ENCODE data around the gene CRIP2. TPM values are rescaled to one million over a fixed set of nuclear protein-coding genes. Genes with fewer than 3 reads are reported as not detected.

CRIP2 gene
- total RNA-seq, 1 experiment from 2014 or later: 146 TPM

DNA sequence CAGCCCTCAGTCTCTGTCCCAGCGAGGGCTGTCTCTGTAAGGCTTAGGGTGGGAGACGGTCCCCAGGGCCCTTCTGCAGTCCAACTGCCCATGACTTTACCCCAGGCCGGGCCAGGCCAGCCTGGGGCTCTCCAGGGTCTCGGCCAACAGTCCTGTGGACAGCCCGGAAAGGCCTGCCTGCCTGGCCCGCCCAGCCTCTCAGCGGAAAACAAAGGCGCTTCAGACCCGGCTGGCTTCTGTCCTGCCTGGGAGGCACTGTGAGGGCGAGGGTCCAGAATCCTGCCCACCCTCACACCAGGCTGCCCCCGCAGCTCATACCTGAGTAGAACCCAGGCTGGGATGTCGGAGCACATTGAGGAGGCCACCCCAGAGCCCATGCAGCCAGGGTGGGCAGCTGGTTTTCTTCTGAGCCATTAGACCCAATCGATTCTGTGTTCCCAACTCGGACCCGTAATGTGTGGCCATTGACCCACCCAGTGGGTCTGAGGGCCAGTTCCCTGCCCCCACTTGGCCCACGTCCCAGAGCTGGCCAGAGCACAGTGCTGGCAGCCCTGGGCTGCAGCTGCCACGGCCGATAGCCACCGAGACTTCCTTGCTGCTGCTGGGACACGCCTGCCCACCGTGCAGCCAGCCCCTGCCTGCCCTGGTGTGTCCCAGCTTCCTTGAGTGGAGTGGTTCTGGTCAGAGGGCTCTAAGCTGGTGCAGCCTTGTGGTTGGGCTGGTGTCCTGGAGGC lies 1.6 kb downstream of the CRIP2 start:
- DNase-seq (ENCODE audit: low read depth): peak; percentile 57

DNA sequence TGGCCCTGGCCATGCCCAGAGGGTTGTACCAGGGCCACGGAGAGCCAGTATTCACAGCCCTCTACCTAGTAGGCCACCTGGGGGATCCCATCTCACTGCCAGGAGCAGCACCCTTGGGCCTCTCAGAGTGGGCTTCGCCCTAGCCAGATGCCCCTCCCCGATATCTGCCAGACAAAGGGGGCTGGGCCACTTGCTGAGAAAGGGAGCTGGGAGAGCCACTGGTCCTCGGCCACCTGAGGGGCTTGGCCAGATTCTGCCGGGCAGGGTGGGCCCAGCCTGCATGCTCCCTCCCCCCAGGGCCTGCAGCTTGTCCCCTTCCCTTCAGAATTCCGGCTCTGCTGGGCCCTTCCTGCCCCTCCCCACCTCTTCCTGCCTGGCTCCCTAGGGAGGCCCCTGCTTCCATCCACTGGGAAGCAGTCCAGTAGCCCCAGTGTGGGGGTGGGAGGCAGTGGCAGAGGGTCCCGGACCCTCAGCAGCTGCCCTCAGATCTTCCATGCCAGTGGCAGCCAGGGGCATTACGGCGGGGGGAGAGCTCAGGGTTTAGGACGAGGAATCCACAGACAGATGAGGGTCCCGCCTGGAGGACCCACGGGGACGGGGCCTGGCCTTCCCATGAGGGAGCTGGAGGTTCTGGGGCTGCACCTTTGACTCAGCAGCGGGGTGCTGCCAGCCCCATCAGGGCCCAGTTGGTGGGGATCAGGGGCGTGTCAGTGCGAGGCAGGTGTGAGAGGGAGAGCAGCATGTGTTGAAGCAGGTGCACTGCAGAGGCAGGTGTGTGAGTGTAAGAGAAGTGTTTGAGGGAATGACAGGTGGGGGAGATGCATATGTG lies 2.4 kb downstream of the CRIP2 start:
- DNase-seq (ENCODE audit: low read depth): no peak

DNA sequence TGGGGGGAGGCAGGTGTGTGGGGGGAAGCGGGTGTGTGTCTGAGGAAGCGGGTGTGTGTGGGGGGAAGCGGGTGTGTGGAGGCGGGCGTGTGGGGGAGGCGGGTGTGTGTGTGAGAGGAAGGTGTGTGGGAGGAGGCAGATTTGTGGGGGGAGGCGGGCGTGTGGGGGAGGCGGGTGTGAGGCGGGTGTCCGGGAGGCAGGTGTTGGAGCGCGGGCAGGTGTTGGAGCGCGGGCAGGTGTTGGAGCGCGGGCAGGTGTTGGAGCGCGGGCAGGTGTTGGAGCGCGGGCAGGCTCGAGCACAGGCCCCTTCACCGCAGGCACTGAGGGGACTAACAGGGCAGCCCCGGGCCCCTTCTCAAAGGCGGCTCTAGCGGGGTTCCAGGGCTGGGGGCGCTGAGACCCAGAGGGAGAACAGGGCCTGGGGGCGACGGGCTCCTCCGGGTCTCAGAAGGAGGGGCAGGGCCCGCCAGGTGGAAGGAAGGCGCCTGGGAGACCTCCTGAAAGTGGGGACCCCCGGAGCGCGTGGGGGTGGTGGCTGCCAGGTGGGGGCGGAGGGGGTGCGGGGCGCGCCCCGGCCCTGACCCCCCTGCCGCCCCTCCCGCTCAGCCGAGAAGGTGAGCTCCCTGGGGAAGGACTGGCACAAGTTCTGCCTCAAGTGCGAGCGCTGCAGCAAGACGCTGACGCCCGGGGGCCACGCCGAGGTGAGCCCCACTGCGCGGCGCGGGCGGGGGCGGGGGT lies 3.2 kb downstream of the CRIP2 start:
- DNase-seq (ENCODE audit: low read depth): no peak

DNA sequence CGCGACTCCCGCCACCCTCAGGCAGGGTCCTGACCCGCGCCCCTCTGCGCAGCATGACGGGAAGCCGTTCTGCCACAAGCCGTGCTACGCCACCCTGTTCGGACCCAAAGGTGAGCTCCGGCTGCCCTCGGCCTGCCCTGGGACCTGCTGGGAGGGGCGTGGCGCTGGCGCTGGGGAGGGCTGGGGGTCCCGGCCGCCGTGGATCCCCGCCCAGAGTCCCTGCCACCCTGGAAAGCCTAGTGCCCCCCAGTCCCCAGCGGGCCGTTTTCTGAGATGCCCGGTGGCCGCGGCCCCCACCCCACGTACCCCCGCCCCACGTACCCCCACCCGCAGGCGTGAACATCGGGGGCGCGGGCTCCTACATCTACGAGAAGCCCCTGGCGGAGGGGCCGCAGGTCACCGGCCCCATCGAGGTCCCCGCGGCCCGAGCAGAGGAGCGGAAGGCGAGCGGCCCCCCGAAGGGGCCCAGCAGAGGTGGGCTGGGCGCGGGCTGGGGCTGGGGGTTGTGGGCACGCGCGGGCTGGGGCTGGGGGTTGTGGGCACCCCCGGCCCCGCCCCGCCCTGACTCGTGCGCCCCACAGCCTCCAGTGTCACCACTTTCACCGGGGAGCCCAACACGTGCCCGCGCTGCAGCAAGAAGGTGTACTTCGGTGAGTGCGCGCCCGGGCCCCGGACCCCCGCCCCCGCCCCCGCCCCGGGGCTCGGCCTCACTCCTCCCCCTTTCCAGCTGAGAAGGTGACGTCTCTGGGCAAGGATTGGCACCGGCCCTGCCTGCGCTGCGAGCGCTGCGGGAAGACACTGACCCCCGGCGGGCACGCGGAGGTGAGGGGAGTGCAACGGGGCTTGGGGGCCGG lies 4.0 kb downstream of the CRIP2 start:
- DNase-seq (ENCODE audit: low read depth): no peak

DNA sequence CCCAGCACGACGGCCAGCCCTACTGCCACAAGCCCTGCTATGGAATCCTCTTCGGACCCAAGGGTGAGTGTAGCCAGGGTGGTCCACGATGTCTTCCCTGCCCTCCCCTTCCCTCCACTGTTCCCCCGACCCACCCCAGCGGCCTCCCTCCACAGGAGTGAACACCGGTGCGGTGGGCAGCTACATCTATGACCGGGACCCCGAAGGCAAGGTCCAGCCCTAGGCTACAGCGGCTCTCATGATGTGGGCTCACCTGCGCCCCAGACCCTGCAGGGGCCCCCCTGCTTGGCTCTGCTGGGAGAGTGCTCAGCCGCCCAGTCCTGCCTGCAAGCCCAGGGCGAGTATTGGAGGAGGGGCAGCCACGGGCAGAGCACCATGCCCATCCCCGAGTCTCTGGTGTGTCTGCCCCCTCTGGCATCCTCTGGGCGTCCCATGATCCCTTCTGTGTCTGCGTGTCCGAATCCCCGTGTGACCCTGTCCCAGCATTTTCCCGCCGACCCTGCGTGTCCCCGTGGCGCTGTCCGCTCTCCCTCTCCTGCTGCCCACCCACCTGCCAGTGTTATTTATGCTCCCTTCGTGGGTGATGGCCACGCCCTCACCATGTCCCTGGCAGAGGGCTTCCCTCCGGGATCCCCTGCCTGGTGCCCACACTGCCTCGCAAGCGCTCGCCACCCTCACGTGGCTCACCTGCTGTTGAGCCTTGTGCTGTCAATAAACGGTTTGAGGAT lies 5.0 kb downstream of the CRIP2 start:
- no peak for DNase-seq (ENCODE audit: low read depth)

DNA sequence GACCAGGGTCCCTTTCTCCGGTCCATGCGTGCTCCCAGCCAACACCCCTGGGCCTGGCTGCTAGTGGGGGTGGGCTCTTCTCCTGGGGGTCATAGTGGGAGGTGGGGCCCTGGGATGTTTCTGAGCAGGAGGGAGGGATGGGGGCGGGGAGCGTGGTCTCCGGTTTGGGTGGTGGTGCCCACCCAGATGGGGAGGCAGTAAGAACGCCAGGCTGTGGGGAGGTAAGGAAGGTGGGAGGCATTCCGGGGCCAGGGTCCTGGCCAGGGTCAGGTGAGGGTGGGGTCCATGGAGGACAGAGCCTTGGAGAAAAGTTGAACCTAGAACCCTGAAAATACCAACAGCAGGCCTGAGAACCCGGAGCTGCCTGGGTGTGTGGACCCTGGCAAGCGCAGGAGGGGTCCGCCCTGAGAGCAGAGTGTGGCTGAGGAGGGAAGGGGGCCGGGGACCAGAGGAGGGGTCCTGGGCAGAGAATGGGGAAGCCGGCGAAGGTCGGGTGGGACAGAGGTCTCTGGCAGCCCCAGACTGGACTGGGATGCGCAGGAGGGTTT lies 5.7 kb downstream of the CRIP2 start:
- DNase-seq (ENCODE audit: low read depth): no peak

DNA sequence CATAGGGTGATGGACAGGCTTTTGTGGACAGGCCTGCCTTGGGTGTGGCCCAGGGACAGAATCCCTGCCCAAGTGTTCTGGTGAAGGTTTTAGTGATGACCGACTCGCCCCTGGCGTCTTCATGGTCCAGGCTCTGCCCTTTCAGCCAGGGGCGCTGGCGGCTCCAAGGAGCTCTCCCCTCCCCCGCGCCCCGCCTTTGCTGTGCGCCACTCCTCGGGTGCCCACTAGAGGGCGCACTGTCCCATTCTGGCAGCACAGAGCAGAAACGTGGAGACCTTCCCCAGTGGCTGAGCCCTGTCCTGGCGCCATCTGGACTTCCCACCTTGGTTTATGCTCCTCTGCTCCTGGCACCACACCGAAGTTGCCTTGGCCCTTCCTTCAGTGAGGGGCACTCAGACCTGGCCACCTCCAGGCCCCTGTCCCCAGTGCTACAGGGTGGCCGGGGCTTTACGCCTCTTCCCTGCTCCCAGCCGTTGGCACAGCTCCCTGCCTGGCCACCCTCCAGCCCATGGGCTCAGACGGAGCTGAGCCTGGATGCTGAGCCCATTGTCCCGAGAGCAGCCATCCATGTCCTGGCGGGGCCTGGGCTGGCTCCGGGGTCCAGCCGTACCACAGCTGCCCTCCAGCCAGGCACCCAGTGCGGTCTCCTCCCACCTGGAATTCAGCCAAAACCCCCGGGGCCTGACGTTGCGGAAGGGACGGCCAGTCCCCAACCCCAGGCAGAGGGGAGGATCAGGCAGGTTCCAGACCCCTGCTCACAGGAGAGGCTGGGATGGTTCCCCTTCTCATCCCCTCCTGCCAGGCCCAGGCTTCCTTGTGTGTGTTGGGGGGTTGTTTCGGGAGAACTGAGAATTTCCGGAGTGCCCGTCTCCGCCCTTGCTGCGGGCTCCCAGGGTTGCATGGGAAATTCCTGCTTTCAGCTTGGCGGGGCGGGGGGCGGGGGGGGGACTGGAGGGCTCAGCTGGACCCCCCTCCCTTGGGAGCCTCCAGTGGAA lies 6.5 kb downstream of the CRIP2 start:
- DNase-seq (ENCODE audit: low read depth): peak; percentile 88

DNA sequence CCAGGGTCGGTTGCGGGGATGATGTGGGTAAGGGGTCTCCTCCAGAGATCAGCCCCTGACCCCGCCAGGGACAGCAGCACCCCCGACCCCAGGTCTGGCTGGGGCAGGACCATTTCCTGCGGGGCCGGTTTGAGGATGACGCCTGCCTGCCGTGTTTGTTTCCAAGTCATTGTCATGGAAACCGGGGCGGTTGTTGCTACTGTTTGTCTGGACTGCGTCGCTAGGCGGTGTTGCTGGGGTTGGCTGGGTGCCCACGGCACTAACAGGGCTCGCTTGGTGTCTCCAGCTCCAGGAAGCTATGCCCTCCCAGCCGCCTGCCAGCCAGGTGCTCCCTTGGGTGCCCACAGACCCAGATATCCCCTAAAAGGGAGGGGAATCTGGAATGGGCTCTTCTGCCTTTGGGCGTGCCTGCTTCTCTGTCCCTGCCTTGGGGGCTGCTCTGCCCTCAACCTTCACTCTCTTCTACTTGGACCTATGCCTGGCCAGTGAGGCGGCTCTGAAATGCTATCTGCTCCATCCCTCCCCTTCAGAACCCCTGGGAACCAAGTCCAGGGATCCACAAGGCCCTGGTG lies 7.4 kb downstream of the CRIP2 start:
- DNase-seq (ENCODE audit: low read depth): peak; percentile 96

DNA sequence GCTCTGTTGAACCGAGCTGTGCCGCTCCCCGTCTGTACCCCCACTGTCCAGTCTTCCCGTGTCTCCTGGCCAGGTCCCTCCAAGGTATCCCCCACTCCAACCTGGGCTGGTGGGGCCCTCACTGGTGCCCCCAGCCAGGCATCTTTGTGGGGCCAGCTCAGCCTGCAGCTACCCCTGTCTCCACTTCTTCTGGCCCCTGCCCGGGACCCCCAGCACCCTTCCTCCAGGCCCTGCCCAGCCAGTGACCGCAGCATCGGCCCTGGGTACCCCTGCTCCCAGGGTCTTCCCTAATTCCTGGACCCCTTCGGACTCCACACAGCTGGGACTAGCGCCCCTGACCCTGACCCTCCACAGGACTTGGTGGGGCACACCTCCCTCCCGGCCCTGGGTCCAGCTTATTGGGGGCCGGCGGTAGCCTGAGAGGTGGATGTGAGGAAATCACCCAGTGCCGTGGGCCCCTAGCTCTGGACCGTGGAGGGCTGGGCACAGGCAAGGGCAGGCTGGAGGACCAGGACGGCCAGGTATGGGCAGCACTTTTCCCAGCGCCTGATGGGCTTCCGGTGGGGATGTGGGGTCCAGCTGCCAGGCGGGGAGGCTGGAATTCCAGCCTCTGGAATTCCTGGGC lies 8.0 kb downstream of the CRIP2 start:
- DNase-seq (ENCODE audit: low read depth): no peak

DNA sequence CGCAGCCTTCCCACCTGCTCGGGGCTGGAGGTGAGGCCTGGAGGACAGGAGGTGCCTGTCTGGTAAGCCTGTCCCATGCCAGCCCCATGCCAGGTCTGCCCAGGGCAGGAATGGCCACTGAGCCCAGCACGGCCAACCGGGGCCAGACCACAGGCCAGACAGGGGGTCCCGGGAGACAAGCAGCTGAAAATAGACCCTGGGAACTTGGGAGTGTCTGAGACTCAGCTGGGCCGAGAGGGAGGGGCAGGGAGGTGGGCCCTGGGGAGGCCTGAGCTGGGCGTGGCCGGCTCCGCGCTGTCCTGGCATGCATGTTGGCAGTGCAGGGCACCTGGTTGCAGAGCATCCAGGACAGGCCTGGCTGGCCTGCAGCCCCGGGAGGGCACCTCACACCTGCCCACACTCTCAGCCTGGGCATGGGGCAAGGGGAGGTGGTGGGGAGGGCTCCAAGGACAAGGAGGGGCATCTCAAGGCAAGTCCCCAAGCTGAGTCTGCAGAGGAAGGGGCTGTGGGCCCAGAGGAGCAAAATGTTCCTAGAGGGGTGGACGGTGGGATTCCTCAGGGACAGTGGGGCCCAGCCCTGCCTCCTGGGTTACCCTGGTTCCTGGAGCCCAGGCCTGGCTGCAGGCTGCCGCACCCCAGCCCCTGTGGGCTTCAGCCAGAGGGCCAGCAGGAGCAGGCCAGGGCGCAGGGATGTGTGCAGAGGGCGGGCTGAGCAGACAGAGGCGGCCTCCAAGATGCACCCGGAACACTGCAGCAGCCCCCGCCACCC lies 8.9 kb downstream of the CRIP2 start:
- no peak for DNase-seq (ENCODE audit: low read depth)

DNA sequence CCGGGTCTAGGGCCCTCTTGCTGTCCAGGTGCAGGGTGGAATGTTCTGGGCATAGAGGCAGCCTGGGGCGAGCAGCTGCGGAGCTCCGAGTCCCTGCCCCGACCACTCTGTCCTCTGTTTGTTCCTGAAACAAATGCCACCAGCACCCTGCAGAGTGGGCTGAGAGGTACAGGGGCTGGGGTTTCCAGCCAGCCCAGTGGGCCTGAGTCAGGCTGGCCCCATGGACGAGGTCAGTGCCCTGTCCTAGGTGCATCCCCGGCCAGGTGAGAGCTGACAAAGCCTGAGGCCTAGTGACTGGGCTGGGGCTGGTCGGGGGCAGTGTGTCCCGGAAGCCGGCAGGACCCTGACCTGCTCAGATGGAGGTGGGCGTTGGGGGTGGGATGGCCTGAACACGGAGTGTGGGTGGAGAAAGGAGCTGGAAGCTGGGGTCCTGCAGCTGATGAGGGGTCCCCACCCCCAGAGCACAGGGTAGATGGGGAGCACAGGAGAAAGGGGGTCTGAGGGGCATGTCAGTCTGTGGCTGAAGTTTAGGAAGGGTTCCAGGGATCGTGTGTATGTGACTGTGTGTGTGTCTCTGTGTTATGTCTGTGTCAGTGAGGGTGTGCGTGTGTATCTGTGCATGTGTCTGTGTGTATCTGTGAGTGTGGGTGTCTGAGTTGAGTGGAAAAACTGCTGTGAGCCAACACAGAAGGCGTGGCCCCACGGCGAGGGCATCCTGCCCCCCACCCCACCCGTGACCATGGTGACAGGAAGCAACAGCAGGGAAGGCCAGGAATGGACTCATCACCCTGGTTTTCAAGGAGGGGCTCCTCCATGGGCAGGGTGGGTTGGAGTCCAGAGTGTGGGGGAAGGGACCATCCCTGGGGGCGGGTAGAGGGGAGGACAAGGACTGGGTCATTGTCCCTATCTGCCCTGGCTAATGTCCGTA lies 9.7 kb downstream of the CRIP2 start:
- DNase-seq (ENCODE audit: low read depth): peak; percentile 18

DNA sequence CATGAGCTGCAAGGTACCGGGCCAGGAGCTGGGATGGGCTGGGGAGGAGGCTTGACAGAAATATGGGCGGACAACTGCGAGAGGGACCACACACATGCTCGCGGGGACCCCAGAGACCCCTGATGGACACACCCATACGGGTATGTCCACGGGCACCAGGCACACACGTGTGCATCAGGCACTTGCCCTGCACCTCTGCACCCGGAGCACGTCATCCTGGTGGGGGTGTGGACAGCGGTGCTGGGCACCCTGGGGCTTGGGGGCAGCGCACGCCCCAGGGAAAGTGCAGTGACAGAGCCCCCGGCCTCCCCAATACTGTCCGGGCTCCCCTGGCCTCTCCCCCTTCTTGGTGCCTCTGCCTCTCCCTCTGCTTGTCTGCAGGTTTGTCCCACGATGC lies 10.4 kb downstream of the CRIP2 start:
- DNase-seq (ENCODE audit: low read depth): no peak

DNA sequence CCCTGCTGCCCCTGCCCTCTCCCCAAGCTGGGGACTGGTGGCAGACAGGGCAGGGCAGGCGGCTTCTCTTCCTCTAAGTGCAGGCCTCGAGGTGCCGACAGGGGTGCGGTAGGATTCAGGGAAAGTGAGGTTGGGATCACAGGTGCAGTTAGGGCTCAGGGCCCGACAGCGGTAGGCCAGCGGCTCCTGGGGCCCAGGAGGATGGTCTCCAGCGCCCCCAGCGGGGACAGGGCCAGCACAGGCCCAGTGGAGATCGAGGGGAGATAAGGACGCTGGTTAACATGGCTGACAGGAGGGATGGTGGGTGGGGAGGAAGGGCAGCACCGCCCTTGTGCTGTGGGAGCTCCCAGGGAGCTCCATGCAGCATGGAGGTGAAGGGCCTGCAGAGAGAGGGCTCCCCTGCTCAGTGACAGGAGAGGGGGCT lies 11.1 kb downstream of the CRIP2 start:
- peak; percentile 21 for DNase-seq (ENCODE audit: low read depth)

DNA sequence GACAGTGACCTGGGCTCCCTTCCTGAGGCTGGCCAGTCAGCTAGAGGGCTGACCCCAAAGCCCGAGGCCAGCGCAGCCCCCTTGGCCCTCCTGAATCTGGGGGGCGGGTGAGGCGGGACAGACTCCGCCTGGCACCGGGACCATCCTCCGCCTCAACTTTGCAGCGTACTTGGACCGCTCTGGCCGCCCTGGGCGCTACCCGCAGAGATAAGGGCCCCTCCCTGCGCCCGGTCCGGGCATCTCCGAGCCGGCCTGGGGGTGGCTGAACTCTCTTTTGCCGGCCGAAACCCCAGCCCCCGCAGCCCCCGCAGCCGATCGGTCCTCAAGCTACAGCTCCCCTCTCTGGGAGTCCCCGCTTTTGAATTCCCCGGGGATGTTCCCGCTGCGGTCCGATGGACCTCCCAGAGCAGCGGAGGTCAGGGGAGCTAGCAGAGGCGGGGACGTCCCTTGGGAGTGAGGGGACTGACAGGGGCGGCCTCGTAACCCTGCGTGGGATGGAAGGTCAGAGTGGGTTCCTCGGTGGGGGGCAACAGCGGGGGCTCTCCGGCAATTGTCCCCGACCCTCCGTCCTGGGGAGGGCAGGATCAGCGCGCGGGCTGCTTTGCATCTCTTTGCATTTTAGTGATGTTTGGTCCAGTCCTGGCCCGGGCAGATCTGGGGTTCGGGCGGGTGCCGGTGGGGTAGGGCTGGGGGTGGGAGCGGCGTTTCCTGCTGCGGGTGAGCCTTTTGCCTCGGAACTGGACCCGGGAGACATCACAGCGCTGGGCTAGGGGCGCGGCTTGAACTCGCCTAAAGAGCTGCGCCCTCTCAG lies 11.7 kb downstream of the CRIP2 start, which contains the start of gene CRIP1:
CRIP1 (plus strand) TSS at position 724 of the 811 bp plus-strand sequence. CDS start 374 bp downstream, outside the sequence.
- DNase-seq (ENCODE audit: low read depth): no peak

DNA sequence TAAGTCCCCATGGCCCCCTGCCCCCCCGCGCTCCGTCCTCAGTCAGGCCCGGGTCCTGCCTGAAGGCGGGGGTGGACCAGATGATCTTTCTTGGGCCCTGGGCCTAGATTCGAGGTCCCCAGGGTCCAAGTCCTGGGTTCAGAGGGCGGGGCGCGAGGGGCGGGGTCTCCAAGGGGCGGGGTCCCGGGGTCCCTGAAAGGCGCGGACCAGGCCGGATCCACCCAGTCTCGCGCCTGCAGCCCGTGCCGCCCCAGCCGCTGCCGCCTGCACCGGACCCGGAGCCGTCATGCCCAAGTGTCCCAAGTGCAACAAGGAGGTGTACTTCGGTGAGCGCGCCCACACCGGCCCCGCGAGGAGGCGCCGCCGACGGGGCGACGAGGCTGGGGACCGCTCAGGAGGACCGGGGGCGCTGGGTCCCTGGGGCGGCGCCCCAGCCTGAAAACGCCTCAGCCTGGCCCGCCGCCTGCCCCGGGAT lies 12.4 kb downstream of the CRIP2 start:
- DNase-seq (ENCODE audit: low read depth): no peak
